HUES48 (cell line): ENCODE measurements around the gene ZNF615.
"Not testable (repeated sequence)": the region's sequence is repeated elsewhere in the genome, so short reads cannot be mapped to it uniquely, and the experiment has no call there.

Experiments used
- H3K27ac ChIP-seq: one replicate; pipeline ENCODE4 v1.7.0; 2013; ENCODE audit warnings: low read depth, low read length, inconsistent platforms
- H3K27me3 ChIP-seq: 2 replicates; pipeline ENCODE4 v1.6.1; 2013; ENCODE audit warnings: mild to moderate bottlenecking, low read length; ENCODE audit not compliant: control insufficient read depth, insufficient read depth
- H3K36me3 ChIP-seq: 2 replicates; pipeline ENCODE4 v1.6.1; 2013; ENCODE audit warnings: low read length; ENCODE audit not compliant: control insufficient read depth, insufficient read depth
- H3K4me1 ChIP-seq: 2 replicates; pipeline ENCODE4 v1.6.1; 2013; ENCODE audit warnings: mild to moderate bottlenecking, low read length; ENCODE audit not compliant: control insufficient read depth, insufficient read depth
- H3K4me3 ChIP-seq: 2 replicates; pipeline ENCODE4 v1.5.1; 2013; ENCODE audit warnings: mild to moderate bottlenecking, low read depth, low read length
- H3K9ac ChIP-seq: 2 replicates; pipeline ENCODE4 v1.6.1; 2013; ENCODE audit warnings: mild to moderate bottlenecking, low read depth, low read length, moderate library complexity
- H3K9me3 ChIP-seq: 2 replicates; pipeline ENCODE4 v1.6.1; 2013; ENCODE audit warnings: low read length; ENCODE audit not compliant: control insufficient read depth, insufficient read depth

Gene ZNF615

DNA sequence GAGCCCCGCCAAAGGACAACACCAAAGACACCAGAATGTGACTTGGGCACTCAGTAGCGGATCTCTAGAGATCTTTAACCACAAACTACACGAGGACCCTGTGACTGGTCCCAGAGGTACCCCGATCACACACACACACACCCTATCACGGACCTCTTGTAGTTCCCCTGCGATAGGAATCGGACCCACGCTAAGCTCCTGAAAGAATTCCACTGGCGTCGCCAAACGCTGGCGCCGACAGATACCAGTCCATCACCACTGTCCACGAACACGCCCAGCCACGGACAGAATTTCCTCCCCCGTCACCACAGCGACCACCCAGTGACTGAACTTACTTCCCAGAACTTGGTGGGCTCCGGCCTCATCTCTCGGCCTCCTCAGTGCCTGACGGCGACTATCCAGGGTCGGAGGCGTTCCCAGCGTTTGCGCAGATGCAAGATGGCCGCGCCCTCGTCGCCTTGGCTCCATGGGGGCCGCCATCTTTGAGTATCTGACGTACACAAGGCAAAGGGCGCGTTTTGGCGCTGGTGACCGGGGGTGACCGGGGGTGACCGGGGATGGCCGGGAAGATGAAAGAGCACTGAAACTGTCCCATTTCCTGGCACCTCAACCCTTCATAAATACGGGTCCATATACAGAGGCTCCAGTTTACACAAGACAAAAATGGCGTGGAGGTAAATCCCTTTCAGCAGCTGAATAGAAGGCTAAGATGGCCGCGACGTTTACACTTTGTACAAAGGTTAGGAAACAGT lies at the start of gene ZNF615:
TSS of gene ZNF615 (minus strand) at position 406 of the 752 bp plus-strand sequence. CDS start 4,500 bp downstream, outside the sequence.
- no peaks in the 10 kb centered on the region for H3K27me3 ChIP-seq
- peaks cover 5% of the 10 kb centered on the region; the same call in 1 of the 2 replicates for H3K9me3 ChIP-seq
- H3K4me3 ChIP-seq: peak within 1 kb of the TSS; percentile 99
- H3K27ac ChIP-seq: peak within 1 kb of the TSS; percentile 72
- no peaks in the 10 kb centered on the region for H3K4me1 ChIP-seq
- peak within 1 kb of the TSS; percentile 96 for H3K9ac ChIP-seq
- H3K36me3 ChIP-seq: peaks cover 3% of the 10 kb centered on the region; the same call in 1 of the 2 replicates

DNA sequence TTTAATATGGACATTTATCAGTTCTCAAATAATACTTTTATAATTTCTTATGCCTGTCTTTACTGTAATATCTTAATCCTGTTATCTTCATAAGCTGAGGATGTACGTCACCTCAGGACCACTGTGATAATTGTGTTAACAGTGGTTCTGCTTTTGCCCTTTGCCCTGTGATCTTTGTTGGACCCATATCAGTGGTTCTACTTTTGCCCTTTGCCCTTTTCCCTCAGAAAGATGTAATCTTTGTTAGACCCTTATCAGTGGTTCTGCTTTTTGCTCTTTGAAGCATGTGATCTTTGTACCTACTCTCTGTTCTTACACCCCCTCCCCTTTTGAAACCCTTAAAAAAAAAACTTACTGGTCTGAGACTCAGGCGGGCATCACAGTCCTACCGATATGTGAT lies 48.5 kb upstream of the ZNF615 start:
- H3K27ac ChIP-seq, H3K9ac ChIP-seq, H3K36me3 ChIP-seq, H3K4me1 ChIP-seq, H3K27me3 ChIP-seq, H3K4me3 ChIP-seq: not testable (repeated sequence)
- peaks cover 17% of the 10 kb centered on the region for H3K9me3 ChIP-seq

DNA sequence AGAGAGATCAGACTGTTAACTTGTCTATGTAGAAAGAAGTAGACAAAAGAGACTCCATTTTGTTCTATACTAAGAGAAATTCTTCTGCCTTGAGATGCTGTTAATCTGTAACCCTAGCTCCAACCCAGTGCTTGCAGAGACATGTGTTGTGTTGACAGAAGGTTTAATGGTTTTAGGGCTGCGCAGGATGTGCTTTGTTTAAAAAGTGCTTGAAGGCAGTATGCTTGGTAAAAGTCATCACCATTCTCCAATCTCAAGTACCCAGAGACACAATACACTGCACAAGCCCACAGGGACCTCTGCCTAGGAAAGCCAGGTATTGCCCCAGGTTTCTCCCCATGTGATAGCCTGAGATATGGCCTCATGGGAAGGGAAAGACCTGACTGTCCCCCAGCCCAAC lies 43.7 kb upstream of the ZNF615 start:
- H3K27ac ChIP-seq, H3K9me3 ChIP-seq, H3K27me3 ChIP-seq, H3K9ac ChIP-seq, H3K4me1 ChIP-seq, H3K4me3 ChIP-seq, H3K36me3 ChIP-seq: not testable (repeated sequence)

DNA sequence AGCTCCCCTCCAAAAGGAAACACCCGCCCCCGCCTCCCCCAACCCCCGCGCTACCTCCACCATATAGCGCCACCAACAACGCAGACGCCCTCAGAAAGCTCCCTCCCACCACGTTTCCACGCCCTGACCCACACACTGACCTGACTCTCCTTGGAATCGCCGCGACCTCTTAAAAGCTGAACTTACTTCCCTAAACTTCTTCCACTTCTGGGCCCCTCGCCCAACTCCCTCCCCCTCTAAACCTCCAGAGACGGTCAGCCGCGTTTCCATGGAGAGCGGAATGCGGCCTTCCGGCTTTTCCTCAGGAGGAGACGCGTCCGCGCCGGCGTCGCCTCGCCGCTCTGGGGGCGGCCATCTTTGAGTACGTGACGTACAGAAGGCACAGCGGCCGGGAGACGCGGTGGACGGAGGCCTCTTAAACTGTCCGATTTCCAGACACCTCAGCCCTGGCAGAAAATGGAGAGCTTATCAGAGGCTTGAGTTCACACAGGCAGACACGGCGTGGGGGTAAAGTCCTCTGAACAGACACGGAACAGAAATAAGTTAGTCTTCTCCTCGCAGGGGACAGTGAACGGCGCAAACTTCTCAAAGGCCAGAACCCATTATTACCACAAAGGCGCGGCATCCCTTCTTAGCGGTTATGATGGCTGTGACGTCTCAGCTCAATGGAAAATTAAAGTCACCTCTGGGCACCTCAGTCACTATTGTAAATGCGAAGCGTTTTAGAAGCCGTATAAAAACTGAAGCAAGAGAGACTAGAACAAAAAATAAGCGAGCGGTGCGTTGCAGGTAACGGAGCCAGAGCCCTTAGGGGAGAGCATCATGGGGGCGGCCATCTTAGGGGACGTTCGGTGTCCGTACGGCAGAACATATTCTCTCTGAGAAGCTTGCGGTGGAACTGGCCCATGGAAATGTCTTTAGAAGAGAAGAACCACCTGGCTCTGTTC lies 40.8 kb upstream of the ZNF615 start, which contains the start of gene ZNF432:
TSS of gene ZNF432 (minus strand) at position 284 of the 947 bp plus-strand sequence. CDS start 1,970 bp downstream, outside the sequence.
- 0 out of 2 replicates have a peak, but pooled peaks cover 3% of the 10 kb centered on the region for H3K4me1 ChIP-seq
- peak within 1 kb of the TSS; percentile 97 for H3K4me3 ChIP-seq
- peak within 1 kb of the TSS; percentile 94 for H3K9ac ChIP-seq
- H3K27me3 ChIP-seq: no peaks in the 10 kb centered on the region
- H3K9me3 ChIP-seq: 0 out of 2 replicates have a peak, but pooled peaks cover 4% of the 10 kb centered on the region
- peak within 1 kb of the TSS; percentile 90 for H3K27ac ChIP-seq
- peaks cover 13% of the 10 kb centered on the region; the same call in 1 of the 2 replicates for H3K36me3 ChIP-seq

DNA sequence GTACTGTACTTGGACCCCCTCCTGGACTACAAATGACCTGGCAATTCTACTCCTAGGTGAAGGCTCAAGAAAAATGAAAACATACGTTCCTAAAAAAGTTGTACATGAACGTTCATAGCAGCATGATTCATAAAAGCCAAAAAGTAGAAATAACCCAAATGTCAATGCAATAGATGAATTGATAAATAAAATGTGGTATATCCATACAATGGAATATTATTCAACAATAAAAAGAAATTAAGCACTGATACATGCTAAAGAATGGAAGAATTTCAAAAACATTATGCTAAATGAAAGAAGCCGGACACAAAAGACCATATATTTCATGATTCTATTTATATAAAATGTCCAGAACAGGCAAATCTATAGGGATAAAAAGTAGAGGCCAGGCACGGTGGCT lies 31.2 kb upstream of the ZNF615 start:
- H3K9ac ChIP-seq: no peak overlapping the region
- H3K4me1 ChIP-seq: no peaks in the 10 kb centered on the region
- peaks cover 38% of the 10 kb centered on the region for H3K9me3 ChIP-seq
- H3K4me3 ChIP-seq: no peak overlapping the region
- H3K36me3 ChIP-seq: peaks cover 71% of the 10 kb centered on the region
- H3K27me3 ChIP-seq: no peaks in the 10 kb centered on the region
- no peak overlapping the region for H3K27ac ChIP-seq

DNA sequence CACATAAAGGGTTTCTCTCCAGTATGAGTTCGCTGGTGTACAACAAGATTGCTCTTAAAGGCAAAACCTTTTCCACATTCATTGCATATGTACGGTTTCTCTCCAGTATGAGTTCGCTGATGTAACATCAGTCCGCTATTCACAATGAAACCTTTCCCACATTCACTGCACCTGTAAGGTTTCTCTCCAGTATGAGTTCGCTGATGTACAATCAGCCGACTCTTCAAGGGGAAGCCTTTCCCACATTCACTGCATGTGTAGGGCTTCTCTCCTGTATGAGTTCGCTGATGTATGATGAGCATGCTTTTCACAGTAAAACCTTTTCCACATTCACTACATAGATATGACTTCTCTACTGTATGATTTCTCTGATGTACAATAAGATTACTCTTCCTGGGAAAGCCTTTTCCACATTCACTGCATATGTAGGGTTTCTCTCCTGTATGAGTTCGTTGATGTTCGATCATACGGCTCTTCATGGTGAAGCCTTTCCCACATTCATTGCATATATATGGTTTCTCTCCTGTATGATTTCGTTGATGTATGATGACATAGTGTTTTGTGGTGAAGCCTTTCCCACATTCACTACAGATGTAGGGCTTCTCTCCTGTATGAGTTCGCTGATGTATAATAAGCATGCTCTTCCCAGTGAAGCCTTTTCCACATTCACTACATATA lies 26.2 kb upstream of the ZNF615 start:
- peaks cover 70% of the 10 kb centered on the region for H3K9me3 ChIP-seq
- no peaks in the 10 kb centered on the region; the same call in 1 of the 2 replicates for H3K4me1 ChIP-seq
- H3K27me3 ChIP-seq: no peaks in the 10 kb centered on the region
- 0 out of 2 replicates have a peak overlapping the region, but pooled peaks have one; percentile 7 for H3K4me3 ChIP-seq
- H3K9ac ChIP-seq: no peak overlapping the region
- H3K36me3 ChIP-seq: peaks cover 64% of the 10 kb centered on the region
- H3K27ac ChIP-seq: no peak overlapping the region

DNA sequence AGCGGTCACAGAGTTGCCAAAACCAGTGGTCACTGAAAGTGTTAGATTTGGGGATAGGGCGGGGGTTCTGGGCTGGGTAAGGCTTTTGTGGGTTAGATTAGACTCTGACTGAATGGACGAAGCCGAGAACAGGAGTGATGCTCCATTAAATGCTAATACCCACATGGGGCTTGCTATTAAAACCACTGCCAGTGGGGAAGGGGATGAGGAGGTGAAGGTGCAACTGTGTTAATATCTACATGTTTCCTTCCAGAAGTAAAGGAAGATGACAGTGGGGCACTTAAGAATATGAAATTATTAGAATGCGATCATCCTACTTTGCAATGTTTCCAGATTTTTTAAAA lies 20.7 kb upstream of the ZNF615 start:
- H3K36me3 ChIP-seq: peaks cover 38% of the 10 kb centered on the region
- peak overlapping the region; percentile 98 for H3K27ac ChIP-seq
- H3K27me3 ChIP-seq: no peaks in the 10 kb centered on the region
- H3K4me3 ChIP-seq: peak overlapping the region; percentile 90
- peak overlapping the region; percentile 94 for H3K9ac ChIP-seq
- H3K9me3 ChIP-seq: peaks cover 34% of the 10 kb centered on the region
- peaks cover 5% of the 10 kb centered on the region for H3K4me1 ChIP-seq

DNA sequence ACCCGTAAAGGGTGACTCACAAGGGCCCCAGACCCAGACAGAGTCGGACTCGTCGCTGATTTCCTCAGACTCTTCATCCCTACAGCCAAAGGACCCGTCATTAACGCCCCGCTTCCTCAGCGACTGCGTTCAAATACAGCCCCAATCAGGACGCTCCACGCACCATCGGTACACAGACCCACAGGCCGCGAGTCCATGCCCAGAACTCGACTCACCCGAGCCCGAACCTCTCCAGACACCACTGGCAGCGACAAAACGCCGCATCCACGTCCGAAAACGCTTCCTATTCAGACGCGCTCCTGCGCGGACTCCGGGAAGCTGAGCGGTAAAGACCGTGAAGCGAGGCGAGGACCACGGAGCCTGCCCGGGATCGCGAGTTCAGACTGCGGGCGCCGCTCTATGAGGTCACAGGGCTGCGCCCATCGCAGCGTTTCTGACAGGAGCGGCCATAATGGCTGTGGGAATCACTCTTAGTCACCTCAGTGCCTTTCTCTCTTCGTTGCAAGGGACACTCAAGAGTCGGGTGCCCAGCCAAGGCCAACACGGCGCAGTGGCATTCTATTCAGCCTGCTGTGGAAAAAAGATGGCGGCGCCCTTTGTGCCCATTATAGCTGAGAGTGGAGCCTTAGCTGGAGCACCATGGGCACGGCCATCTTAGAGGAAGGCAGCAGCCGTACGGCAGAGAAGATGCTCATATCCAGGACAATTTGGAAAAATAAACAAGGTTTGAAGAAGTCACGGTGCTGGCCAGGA lies 20.2 kb upstream of the ZNF615 start, which contains the start of gene ZNF614:
TSS of gene ZNF614 (minus strand) at position 353 of the 753 bp plus-strand sequence. CDS start 2,634 bp downstream, outside the sequence.
- Histone ChIP-seq H3K4me3 (peak within 1 kb of the TSS; percentile 90), H3K4me1 (peaks cover 5% of the 10 kb centered on the region), H3K9ac (peak within 1 kb of the TSS; percentile 94), H3K36me3 (peaks cover 38% of the 10 kb centered on the region), H3K27me3 (no peaks in the 10 kb centered on the region), H3K9me3 (peaks cover 28% of the 10 kb centered on the region), H3K27ac (peak within 1 kb of the TSS; percentile 98)

DNA sequence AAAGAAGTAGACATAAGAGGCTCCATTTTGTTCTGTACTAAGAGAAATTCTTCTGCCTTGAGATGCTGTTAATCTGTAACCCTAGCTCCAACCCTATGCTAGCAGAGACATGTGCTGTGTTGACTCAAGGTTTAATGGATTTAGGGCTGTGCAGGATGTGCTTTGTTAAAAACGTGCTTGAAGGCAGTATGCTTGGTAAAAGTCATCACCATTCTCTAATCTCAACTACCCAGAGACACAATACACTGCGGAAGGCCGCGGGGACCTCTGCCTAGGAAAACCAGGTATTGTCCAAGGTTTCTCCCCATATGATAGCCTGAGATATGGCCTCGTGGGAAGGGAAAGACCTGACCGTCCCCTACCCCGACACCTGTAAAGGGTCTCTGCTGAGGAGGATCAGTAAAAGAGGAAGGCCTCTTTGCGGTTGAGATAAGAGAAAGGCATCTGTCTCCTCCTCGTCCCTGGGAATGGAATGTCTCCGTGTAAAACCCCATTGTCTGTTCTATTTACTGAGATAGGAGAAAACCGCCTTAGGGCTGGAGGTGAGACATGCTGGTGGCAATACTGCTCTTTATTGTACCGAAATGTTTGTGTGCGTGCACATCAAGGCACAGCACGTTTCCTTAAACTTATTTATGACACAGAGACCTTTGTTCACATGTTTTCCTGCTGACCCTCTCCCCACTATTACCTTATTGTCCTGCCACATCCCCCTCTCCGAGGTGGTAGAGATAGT lies 18.4 kb upstream of the ZNF615 start:
- H3K4me1 ChIP-seq, H3K9ac ChIP-seq, H3K4me3 ChIP-seq, H3K27me3 ChIP-seq: not testable (repeated sequence)
- Histone ChIP-seq H3K36me3 (peaks cover 50% of the 10 kb centered on the region), H3K9me3 (peaks cover 18% of the 10 kb centered on the region), H3K27ac (peak overlapping the region; percentile 55)
